Activated CD4-positive, alpha-beta T cell treated with anti-CD3 and anti-CD28 coated beads, Interleukin-2, amount 50 U/mL, for 4 hours (primary cell): ENCODE results near the gene ABHD8.
A peak's percentile ranks its signal among the peaks of the same experiment; 100 is the strongest.

ENCODE experiments used
- DNase-seq, 2 experiments: peaks; one replicate each; pipeline ENCODE4 v3.0.0-alpha.2; 2020

The ABHD8 gene, protein sequence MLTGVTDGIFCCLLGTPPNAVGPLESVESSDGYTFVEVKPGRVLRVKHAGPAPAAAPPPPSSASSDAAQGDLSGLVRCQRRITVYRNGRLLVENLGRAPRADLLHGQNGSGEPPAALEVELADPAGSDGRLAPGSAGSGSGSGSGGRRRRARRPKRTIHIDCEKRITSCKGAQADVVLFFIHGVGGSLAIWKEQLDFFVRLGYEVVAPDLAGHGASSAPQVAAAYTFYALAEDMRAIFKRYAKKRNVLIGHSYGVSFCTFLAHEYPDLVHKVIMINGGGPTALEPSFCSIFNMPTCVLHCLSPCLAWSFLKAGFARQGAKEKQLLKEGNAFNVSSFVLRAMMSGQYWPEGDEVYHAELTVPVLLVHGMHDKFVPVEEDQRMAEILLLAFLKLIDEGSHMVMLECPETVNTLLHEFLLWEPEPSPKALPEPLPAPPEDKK

DNA sequence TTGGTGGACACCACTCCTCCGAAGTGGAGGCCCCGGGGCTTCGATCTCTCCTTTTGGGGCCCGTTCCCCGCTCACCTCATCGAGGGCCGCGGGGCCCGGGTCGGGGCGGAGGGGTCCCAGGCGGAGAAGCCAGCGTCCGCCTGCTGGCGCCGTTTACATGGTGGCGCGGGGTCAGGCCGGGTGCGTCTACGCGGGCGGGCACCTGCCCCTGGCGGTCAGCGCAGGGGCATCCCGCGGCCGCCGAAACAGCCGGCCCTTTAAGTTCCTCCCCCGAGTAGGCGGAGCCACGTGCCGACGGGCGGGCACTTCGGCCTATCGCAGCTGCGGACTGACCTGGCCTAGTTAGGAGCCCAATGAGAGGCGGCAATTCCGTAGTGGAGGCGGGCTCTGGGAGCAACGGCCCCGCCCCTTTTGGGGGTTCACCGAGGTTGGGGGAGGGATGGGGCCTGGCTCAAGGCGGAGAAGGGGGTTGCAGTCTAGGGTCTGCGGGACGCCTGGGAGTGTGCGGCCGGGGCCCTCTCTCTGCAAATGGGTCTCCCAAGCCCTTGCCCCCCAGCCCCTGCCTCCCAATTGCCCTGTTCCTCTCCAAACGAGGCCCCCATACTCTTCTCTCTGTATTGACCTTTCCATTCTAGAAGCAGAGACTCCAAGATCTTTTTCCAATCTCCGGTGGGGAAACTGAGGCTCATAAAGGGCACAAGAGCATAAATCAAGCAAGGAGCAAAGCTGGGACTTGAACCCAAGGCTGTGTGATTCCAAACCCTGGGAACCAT is at the start of gene ABHD8:
Gene ABHD8 (minus strand): TSS at position 259 of the 773 bp plus-strand sequence. CDS start 1,809 bp downstream, outside the sequence.
- peak; percentile 92 for DNase-seq

GRCh38 chr19:17352608-17353280 is 49.5 kb upstream of the ABHD8 start:
- no peak for DNase-seq

DNA sequence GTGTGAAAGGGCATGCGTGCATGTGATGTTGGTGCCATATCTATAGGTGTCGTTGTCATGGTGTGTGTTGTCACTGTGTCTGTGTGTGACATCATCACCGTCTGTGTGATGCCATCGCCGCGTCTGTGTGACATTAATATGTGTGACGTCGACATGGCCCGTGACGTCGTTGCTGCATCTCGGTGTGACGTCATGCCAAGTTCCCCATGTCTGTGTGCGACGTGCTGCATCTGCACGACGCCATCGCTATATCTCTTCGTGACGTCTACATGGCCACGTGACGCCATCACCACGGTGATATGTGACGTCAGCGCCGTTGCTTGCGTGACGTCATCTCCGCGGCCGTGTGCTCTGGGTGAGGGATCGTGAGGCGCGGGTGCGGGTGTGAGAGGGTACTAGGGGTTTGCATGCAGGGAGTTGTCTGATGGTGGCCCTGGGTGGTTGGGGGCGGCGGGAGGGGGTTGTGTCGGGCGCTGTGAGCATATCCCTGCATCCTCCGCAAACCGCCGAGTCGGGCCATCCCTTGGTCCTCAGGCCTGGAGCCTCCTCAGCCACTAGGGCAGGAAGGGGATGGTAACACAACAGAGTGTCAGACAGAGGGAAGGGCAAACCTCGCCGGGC is 48.7 kb upstream of the ABHD8 start:
- DNase-seq = no peak

DNA sequence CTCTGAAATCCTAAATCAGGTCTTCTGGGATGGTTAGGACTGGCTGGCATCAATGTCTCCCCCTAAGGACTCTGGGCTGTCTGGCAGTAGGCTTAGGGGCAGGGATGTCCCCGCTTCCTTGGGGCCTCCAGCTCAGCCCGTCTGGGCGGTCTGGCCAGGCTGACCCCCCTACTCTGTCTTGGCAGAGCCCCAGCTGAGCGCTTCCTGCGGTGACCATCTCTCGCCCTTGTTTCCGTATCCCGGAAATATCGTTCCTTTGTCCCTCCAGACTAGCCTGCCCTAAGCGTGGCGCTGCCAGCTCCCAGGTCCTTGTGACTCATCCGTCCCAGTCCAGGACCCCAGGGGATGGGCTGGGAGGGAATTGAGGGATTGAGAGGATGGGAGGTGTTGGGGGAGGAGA is 45.5 kb upstream of the ABHD8 start:
- no peak for DNase-seq

- no peak for DNase-seq
Measured at GRCh38 chr19:17347877-17348276, 44.7 kb upstream of the ABHD8 start.

DNA sequence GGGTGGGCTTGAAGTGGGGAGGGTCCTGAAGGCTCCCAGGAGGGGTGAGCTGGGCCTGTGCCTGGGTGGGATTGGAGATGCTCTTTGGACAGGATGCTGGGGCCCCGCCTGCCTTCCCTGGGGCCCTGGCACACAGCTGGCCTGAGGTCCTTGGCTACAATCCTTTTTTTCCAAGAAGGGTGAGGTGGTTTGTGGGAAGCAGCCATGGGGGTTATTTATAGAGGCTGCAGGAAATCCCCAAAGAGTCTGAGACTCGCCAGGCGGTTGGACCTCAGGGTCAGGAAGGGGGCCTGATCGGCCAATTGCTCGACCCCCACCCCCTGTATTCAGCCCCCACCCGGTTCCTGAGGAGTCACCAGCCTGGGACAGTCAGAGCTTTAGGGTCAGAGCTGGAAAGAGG is 44.1 kb upstream of the ABHD8 start:
- DNase-seq = no peak

DNA sequence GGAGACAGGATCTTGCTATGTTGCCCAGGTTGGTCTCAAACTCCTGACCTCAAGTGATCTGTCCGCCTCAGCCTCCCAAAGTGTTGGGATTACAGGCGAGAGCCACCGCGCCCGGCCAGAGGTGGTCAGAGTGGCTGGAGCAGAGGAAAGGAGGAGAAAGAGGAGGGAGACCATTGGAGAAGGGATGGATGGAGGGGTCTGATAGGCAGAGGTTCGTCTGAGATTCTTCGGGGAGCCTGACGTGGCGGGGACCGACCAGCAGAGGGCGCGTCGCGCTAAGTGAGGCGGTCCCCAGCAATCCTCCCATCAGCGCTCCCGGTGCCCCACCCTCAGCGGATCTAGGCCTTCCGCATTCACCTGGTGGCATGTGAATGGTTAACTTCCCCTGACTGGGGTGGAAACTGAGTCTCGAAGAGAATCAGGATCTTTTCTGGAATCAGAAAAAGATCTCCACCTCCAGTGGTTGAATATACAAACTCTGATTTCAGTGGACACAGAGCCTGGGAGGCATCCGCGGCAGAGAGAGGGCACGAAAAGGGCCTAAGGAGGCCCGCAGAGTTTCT is 43.0 kb upstream of the ABHD8 start:
- DNase-seq = peak; percentile 69 to 76

DNA sequence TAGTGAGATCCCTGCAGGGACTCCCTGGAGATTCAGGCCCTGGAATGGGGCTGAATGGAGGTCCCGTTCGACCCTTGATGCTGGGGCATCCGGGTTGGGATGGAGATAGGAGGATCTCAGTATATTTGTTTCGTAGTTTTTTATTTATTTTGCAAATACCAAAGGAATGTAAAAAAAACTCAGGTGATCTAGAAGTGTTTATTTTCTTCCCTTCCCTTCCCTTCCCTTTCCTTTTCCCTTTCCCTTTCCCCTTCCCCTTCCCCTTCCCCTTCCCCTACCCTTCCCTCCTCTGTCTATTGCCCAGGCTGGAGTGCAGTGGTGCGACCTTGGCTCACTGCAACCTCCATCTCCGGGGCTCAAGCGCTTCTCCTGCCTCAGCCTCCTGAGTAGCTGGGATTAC is 38.6 kb upstream of the ABHD8 start:
- no peak for DNase-seq

DNA sequence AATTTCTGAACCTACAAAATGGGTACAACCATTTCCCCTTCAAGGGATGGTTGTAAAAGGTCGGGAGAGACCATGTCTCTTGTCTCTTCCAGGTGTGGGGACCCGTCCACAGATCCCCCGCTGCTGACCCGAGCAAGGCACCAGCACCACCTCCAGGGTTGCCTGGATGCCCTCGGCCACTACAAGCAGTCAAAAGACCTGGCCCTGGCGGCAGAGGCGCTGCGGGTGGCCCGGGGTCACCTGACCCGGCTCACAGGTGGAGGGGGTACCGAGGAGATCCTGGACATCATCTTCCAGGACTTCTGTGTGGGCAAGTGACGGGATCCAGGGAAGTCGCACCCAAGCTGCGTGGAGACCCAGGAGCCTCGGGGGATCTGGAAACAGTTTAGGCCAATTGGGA is 38.2 kb upstream of the ABHD8 start:
- no peak for DNase-seq

- DNase-seq = no peak
Measured at GRCh38 chr19:17340871-17341357, 37.7 kb upstream of the ABHD8 start.

DNA sequence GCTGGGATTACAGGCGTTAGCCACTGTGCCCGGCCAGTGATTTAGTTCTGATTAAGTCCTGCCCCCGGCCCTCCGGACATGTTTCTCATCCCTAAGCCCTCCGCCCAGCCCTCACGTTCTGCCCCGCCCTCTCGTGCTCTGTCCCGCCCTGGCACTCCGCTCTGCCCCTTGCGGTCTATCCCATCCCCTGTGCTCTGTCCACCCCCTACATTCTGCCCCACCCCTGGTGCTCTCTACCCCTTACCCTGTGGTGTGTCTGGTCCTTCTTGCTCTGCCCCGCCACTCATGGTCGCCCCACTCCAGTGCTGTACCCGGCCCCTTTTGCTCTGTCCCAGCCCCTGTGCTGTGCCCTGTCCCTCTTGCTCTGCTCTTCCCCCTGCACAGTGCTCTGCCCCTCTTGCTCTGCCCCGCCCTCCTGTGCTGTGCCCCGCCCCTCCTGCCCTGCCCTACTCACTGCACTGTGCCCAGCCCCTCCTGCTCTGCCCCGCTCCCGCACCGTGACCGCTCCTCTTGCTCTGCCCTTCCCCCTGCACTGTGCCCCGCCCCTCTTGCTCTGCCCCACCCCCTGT is 37.2 kb upstream of the ABHD8 start:
- DNase-seq = no peak

GRCh38 chr19:17339088-17339741 is 36.0 kb upstream of the ABHD8 start:
- DNase-seq = peak; percentile 39 to 42

- no peak for DNase-seq
Measured at GRCh38 chr19:17338433-17339078, 35.3 kb upstream of the ABHD8 start.

DNA sequence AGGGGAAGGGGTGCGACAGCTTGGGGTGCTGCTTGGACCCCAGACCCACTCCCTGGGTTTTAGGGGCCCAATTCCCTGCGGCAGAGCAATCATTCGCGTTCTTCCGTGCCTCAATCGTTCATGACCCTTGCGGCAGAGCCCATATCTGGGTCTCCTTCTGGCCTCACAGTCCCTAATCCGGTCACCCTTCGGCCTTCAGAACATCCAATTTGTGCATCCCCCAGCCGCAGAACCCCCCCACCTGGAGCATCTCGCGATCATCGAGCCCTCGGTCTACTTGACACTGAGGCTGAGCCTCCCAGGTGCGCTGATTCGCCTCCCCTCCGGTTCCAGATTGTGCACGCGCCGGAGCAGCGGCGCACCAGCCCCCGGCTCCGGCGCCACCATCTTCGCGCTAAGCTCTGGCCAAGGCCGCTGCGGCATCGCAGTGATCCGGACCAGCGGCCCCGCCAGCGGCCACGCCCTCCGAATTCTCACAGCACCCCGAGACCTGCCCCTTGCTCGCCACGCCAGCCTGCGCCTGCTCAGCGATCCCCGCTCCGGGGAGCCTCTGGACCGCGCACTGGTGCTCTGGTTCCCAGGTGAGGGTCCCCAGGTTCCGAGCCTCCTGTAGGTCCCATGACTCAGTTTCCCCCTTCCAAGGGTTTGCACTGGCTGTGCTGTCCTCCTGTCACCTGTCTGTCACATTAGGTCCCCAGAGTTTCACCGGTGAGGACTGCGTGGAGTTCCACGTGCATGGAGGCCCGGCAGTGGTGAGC is 34.6 kb upstream of the ABHD8 start:
- peak in 1 of 2 experiments; percentile 25 for DNase-seq

DNA sequence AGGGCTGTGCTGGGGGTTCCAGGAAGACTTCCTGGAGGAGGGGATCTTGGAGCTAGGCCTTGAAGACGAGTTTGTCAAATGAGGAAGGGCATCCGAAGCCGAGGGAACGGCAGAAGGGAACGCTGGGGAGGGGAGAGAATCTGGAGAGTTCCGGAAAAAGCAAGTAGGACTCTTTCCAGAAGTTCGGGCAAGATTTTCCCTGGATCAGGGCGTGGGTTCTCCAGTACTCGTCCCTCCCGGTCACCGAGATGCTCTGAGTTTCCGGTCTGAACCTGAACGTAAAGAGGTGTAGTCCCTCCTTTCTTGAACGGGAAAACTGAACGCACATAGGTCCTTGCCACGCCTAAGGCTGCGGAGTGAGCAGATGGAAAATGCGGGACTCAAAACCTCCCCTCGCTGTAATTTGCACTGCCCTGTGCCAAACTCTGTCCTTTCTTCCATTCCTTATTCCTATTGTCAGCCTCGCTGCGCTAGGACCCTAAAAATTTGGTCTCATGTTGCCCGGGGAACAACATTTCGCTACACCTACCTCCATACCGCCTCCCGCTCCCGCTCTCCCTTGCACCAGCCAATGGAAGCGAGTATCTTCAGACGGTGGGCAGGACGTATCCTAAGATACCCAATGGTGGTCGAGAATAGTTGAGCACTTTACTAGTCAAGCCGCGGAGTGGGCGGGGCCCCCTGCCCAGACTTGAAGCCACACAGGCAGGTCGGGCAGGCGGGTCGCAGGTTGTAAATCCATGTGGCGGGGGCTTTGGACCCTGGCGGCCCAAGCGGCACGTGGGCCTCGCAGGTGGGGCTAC is 33.8 kb upstream of the ABHD8 start, which contains the start of gene GTPBP3:
Gene GTPBP3 (plus strand): TSS at position 682 of the 803 bp plus-strand sequence. CDS start 59 bp downstream, at position 741.
- peak; percentile 96 for DNase-seq

DNA sequence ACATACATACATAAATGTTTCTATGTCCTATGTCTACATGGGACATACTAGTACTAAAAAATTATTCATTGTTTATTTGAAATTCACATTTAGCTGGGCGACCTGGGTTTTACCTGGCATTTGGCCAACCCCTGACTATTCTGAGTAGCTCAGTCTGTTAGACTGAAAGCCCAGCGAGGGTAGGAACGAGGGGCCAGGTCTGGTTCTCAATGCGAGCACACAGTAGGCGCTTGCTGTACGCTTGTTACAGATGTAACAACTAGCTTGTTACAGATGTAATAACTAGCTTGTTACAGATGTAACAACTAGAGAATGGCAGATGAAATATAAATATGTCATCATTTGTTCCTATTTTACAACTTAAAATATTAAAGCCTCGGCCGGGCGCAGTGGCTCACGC is 32.4 kb upstream of the ABHD8 start:
- no peak for DNase-seq

DNA sequence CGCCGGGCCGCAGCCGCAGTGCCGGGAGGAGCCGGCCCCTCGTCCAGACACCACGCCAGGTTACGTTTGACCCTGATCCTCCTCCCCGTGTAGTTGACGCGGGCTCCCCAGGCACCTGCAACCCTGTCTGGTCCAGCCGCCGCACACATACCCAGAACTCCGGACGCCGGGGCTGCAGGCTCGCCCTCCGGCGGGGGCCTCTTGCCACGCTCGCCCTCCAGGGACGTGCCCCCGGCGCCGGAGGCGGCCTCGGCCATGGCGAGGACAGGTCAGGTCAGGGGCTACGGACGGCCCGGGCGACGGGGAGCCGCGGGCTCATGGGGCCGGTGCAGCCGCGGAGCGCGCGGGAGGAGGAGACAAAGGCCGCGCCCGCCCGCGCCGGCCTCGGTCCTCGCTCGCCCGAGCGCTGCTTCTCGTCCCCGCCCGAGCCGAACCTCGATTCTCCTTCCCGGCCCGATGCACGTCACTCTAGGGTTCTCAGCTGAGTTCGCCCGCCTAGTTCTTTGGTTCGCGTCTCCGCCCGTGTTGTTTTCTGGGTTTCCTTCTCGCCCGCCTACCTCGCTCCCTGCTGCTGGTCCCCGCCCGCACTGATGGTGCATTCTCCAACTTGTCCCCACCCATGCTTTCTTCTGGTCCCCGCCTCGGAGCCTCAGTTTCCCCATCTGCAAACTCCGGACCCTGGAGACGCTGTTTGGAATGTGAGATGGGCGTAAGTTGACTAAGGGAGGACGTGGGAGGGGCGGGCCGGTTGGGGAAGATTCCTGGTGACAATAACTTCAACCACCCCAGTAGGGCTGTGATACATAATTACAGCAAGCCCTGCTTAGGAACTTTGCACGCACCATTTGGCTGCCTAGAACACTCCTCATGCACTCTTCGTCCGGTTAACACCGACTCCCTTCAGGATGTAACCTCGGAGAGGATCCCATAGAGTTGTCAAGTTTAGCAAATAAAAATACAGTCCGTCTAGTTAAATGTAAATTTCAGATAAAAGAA is 31.5 kb upstream of the ABHD8 start, which contains the start of gene ANO8:
Gene ANO8 (minus strand): TSS at position 442 of the 996 bp plus-strand sequence. CDS start 185 bp downstream, at position 257.
- peak; percentile 97 to 98 for DNase-seq
